Pancreas (tissue), 10 donors: ENCODE data around the gene PTPN1. TPM values are rescaled to one million over a fixed set of nuclear protein-coding genes. Genes with fewer than 3 reads are reported as not detected.

Experiments used
- ATAC-seq, 4 donors: fragments of 200-7000 bp; cut with Tn5 transposase; one replicate each; pipeline versions ENCODE4 v1.8.0 to v1.9.1; 2020; ENCODE audit warnings: mild to moderate bottlenecking in 4 of 4, moderate library complexity in 4 of 4
- DNase-seq, 6 donors: peaks; one replicate each; pipeline ENCODE4 v3.0.0-alpha.2; 2020
- FAIRE-seq: peaks from 2 replicates; lab custom pipeline; 2012; peaks lifted over from hg19 to GRCh38; lab: Jason Lieb, UNC
- H3K27ac ChIP-seq, 4 donors: fragments of 200-600 bp; sonication (generic); 1 replicate in 3 of 4; 2 replicates in 1 of 4; pipeline versions ENCODE4 v1.5.0 to v1.8.0; 2020
- H3K27me3 ChIP-seq, 4 donors: fragments of 200-600 bp; one replicate each; pipeline ENCODE4 v1.8.0; 2021
- H3K36me3 ChIP-seq, 3 donors: fragments of 200-600 bp; sonication (generic) in 1 of 3; one replicate each; pipeline versions ENCODE4 v1.5.0 to v1.8.0; 2020 to 2021
- H3K4me1 ChIP-seq, 3 donors: fragments of 200-600 bp; one replicate each; pipeline ENCODE4 v1.8.0; 2021
- H3K4me3 ChIP-seq, 4 donors: fragments of 200-600 bp; sonication (generic) in 2 of 4; one replicate each; pipeline versions ENCODE4 v1.5.0 to v1.8.0; 2020 to 2021
- H3K9me3 ChIP-seq, 4 donors: fragments of 200-600 bp; one replicate each; pipeline ENCODE4 v1.8.0; 2021
- CTCF ChIP-seq, 4 donors: fragments of 200-600 bp; sonication (generic) in 3 of 4; IDR thresholded peaks; one replicate each; pipeline versions ENCODE4 v1.5.0 to v1.8.0; 2021; ENCODE audit warnings: antibody characterized with exemption in 4 of 4
- WGBS, 2 donors: extraction: QIAGEN DNeasy Blood & Tissue Kit; methylation state at CpG; one replicate each; pipeline ENCODE4 v1.1.7; 2013; 5-methylcytosine and 5-hydroxymethylcytosine counted together
- intact Hi-C, 3 donors: fragments of 100-400 bp; cut with DNase I; formaldehyde crosslinking; loops; one replicate each; pipeline versions ENCODE4 v1.11.1 to v1.14.2; 2022
- polyA plus RNA-seq, 2 donors: library from polyadenylated mRNA; stranded (reverse); fragments of 200-250 nt; gene quantifications; one replicate each; pipeline ENCODE4 v1.2.3, GENCODE V29; 2013
- total RNA-seq, 6 donors: library from RNA; stranded (reverse); fragmentation: NEBNext Ultra II Directional in 4 of 6; extraction: Animal tissue kit (Norgen Biotek cat#: 25700) in 4 of 6; gene quantifications; one replicate each; pipeline versions ENCODE4 v1.2.1 to v1.2.4, GENCODE V29; 2021 to 2023
- donor health status: healthy with polysubstance abuse.
- donor health status: DM: no; HTN: no; CAD: no; lungs with moderate emphysema.
- donor health status: DM: no; HTN: no; CAD: no.
- donor health status: control.
- donor health status: control.
- donor health status: Bipolar disorder and iron deficiency.
- donor health status: DM: yes; HTN: yes; CAD: no.
- donor health status: DM: no; HTN: no; CAD: no.
- donor health status: DM: no; HTN: no; CAD: no.
- donor health status: DM: yes; HTN: yes; CAD: no.

PTPN1 gene
- total and polyA plus RNA-seq, 8 donors = 6.0 to 12.4 (median 8.6) TPM

GRCh38 chr20:50600281-50600895, 90.2 kb downstream of the PTPN1 start:
- Histone ChIP-seq H3K27me3 (no peaks in the 10 kb centered on the region), H3K36me3 (no peaks in the 10 kb centered on the region), H3K4me1 (no peaks in the 10 kb centered on the region), H3K4me3 (no peak overlapping the region), H3K27ac (no peak overlapping the region), H3K9me3 (no peaks in the 10 kb centered on the region)
- DNase-seq = no peak
- no peak for FAIRE-seq
- TF ChIP-seq CTCF (IDR thresholded peaks at IDR 0.05) = no peak
- WGBS, 2 donors = 80 to 82% methylated on average over 12 of the region's 12 CpGs
- no peak for ATAC-seq
- intact Hi-C loops = no loop called here

- 88% methylated on average over 33 of the region's 33 CpGs for WGBS, 2 donors
- intact Hi-C loops = no loop called here
- ATAC-seq (no peak), DNase-seq (peak in 1 of 6 donors; percentile 21), FAIRE-seq (no peak)
- Histone ChIP-seq H3K27me3 (no peaks in the 10 kb centered on the region), H3K36me3 (no peaks in the 10 kb centered on the region), H3K4me3 (no peak overlapping the region), H3K27ac (no peak overlapping the region), H3K9me3 (no peaks in the 10 kb centered on the region), H3K4me1 (no peaks in the 10 kb centered on the region)
- no peak for TF ChIP-seq CTCF (IDR thresholded peaks at IDR 0.05)
These were observed 91.6 kb downstream of the PTPN1 start for GRCh38 chr20:50601511-50602431.

- no peaks in the 10 kb centered on the region for H3K9me3 ChIP-seq
- DNase-seq (peak in 1 of 6 donors; percentile 15), FAIRE-seq (no peak), ATAC-seq (no peak)
- no peaks in the 10 kb centered on the region for H3K4me1 ChIP-seq
- no peak overlapping the region for H3K4me3 ChIP-seq
- TF ChIP-seq CTCF (IDR thresholded peaks at IDR 0.05) = no peak
- no peaks in the 10 kb centered on the region for H3K27me3 ChIP-seq
- intact Hi-C loops = no loop called here
- no peak overlapping the region for H3K27ac ChIP-seq
- no peaks in the 10 kb centered on the region for H3K36me3 ChIP-seq
- 90% methylated on average over 15 of the region's 15 CpGs for WGBS, 2 donors
These were observed 92.4 kb downstream of the PTPN1 start for GRCh38 chr20:50602432-50603088.

GRCh38 chr20:50604451-50604850, 94.3 kb downstream of the PTPN1 start:
- Histone ChIP-seq H3K27me3 (no peaks in the 10 kb centered on the region), H3K4me3 (no peak overlapping the region), H3K36me3 (no peaks in the 10 kb centered on the region), H3K4me1 (no peaks in the 10 kb centered on the region), H3K27ac (no peak overlapping the region), H3K9me3 (no peaks in the 10 kb centered on the region)
- FAIRE-seq = no peak
- DNase-seq = peak in 1 of 6 donors; percentile 15
- TF ChIP-seq CTCF (IDR thresholded peaks at IDR 0.05) = no peak
- no peak for ATAC-seq
- 89 to 91% methylated on average over 12 of the region's 12 CpGs for WGBS, 2 donors
- intact Hi-C loops = no loop called here
